GM12801 (cell line): ENCODE results near the gene RAB7B.

Experiments
- TF ChIP-seq, protein P1 (sequence below): IDR thresholded peaks from one replicate; pipeline ENCODE4 v1.5.1; 2011; ENCODE audit warnings: control low read depth; ENCODE audit not compliant: insufficient read length; ENCODE audit errors: extremely low read depth

RAB7B gene

GRCh38 chr1:205932776-205933175 is 70.4 kb downstream of the RAB7B start:
- TF ChIP-seq, protein P1, sequence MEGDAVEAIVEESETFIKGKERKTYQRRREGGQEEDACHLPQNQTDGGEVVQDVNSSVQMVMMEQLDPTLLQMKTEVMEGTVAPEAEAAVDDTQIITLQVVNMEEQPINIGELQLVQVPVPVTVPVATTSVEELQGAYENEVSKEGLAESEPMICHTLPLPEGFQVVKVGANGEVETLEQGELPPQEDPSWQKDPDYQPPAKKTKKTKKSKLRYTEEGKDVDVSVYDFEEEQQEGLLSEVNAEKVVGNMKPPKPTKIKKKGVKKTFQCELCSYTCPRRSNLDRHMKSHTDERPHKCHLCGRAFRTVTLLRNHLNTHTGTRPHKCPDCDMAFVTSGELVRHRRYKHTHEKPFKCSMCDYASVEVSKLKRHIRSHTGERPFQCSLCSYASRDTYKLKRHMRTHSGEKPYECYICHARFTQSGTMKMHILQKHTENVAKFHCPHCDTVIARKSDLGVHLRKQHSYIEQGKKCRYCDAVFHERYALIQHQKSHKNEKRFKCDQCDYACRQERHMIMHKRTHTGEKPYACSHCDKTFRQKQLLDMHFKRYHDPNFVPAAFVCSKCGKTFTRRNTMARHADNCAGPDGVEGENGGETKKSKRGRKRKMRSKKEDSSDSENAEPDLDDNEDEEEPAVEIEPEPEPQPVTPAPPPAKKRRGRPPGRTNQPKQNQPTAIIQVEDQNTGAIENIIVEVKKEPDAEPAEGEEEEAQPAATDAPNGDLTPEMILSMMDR, result no peak

DNA sequence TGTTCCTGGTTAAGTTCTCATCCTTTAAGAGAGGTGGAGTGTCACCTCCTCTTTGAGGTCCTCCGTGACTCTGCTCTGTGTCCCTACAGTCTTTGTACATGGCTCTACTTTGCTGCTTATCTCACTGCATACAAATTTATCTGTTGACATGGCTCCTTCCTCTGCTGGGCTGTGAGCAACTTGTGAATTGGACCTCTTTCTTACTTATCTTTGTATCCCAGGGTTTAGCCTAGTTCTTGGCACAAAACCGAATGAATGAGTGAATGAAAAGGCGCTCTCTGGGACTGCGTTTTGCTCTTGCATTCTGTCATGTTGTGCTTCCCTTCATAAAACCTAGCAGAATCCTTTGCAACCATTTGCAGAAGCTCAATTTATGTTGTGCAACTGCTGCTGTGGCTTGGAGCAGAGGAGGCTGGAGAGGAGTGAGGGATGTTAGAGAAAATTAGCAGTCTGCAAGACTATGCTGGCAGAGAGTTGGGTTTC is 72.4 kb downstream of the RAB7B start:
- TF ChIP-seq, protein P1, result no peak

DNA sequence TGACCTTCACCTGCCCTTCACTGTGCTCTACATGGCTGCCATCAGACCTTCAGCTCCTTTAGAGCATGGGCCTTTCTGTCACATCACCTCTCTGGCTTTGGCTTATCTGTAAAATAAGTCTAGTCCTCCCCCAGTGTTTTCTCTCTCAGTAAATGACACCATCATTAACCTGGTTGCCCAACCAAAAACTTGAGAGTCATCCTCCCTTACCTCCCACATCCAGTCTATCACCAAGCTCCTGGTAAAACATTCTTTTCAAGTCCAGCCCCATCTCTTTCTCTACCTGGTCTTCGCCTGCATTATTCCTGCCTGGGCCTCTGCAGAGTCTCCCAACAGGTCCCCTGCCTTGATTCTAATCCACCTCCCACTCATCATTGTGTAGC is 73.0 kb downstream of the RAB7B start:
- TF ChIP-seq, protein P1, result no peak

- TF ChIP-seq, protein P1, result no peak
These were observed 73.5 kb downstream of the RAB7B start for GRCh38 chr1:205929496-205930194.

- TF ChIP-seq, protein P1, result no peak
These were observed 74.9 kb downstream of the RAB7B start for GRCh38 chr1:205928317-205928716.

DNA sequence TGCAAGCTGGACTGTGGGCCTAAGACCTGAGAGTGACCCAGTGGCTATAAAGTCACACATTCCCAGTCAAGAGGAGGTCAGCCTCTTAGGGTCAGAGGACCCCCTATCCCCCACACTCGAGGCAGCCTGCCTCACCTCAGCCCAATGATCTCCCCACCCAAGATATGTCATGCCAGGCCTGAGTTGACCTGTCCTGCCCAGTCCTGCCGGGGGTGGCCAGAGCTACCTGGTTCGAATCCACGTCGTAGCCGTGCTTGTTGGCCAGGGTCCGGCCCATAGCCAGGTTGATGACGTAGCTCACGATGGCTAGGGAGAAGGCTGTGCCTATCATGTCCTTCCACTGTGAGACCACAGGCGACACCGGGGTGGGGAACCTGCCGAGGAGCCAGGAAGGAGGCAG is 75.5 kb downstream of the RAB7B start:
- TF ChIP-seq, protein P1, result no peak

GRCh38 chr1:205927247-205927646 is 75.9 kb downstream of the RAB7B start:
- TF ChIP-seq, protein P1, result no peak
